ENCODE results near the gene SLC1A4. TPM values are rescaled to one million over a fixed set of nuclear protein-coding genes. Genes with fewer than 3 reads are reported as not detected.

The SLC1A4 gene
- total RNA-seq, 6 experiments from 2014 or later, result 7.2 to 21.7 (median 12.4) TPM

DNA sequence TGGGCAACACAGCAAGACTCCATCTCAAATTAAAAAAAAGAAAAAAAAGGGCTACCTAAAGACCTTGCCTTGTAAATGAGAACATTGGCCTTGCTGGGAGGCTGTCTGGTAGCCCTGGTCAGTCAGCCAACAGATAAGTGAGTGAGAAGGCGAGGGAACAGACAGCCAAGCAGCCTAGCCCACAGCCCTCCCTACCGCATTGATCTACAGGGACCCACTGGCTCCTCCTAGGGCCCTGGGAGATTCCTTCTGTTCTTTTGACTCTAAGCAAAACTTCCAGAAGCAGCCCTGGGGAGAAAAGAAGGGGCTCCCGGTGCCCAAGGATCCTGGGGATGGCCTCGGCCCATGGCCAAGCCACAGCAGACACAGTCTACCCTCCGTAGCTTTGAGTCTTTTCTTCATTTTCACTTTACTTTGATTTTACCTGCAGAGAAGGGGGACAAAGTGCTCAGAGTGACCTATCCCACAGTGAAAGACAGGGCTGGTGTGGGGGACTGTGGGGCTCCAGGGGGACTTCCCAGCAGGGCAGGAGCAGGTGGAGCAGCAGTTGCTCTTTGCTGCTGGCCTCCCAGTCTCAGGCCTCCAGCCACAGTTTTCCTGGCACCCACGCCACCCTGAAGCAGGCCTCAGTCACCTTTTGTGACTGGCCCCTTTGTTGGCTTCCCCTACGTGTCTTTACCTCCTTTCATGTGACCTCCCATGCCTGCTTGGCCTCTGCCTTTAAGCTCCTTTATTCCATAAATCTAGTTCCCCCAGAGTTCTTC, 72.1 kb downstream of the SLC1A4 start:
- 100% methylated on average over 4 of the region's 7 CpGs for WGBS (ENCODE audit: insufficient coverage, low coverage, low lambda C conversion rate, missing lambda C conversion rate)
- no peak for ATAC-seq
- Histone ChIP-seq H3K27ac (no peak overlapping the region), H3K9me3 (no peaks in the 10 kb centered on the region), H3K27me3 (no peaks in the 10 kb centered on the region), H3K4me3 (no peak overlapping the region), H3K36me3 (no peaks in the 10 kb centered on the region), H3K4me1 (peaks cover 0 to 28% (median 11%) of the 10 kb centered on the region in 4 donors)
- intact Hi-C loops (cut with DNase I), result no loop called here
- TF ChIP-seq, protein P1, sequence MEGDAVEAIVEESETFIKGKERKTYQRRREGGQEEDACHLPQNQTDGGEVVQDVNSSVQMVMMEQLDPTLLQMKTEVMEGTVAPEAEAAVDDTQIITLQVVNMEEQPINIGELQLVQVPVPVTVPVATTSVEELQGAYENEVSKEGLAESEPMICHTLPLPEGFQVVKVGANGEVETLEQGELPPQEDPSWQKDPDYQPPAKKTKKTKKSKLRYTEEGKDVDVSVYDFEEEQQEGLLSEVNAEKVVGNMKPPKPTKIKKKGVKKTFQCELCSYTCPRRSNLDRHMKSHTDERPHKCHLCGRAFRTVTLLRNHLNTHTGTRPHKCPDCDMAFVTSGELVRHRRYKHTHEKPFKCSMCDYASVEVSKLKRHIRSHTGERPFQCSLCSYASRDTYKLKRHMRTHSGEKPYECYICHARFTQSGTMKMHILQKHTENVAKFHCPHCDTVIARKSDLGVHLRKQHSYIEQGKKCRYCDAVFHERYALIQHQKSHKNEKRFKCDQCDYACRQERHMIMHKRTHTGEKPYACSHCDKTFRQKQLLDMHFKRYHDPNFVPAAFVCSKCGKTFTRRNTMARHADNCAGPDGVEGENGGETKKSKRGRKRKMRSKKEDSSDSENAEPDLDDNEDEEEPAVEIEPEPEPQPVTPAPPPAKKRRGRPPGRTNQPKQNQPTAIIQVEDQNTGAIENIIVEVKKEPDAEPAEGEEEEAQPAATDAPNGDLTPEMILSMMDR (IDR thresholded peaks at IDR 0.05), result no peak
- TF ChIP-seq POLR2A (IDR thresholded peaks at IDR 0.05), result no peak
- DNase-seq, result peak in 1 of 3 donors; percentile 23

- no CpG with 5 or more reads among the region's 8 CpGs for WGBS (ENCODE audit: insufficient coverage, low coverage, low lambda C conversion rate, missing lambda C conversion rate)
- no peak overlapping the region for H3K27ac ChIP-seq
- no peaks in the 10 kb centered on the region for H3K36me3 ChIP-seq
- peak in 1 of 3 donors; percentile 33 for DNase-seq
- no peaks in the 10 kb centered on the region for H3K9me3 ChIP-seq
- no peak for ATAC-seq
- peaks cover 0 to 27% (median 11%) of the 10 kb centered on the region in 4 donors for H3K4me1 ChIP-seq
- TF ChIP-seq, protein P1 (IDR thresholded peaks at IDR 0.05), result no peak
- no peak for TF ChIP-seq POLR2A (IDR thresholded peaks at IDR 0.05)
- H3K4me3 ChIP-seq, result no peak overlapping the region
- no peaks in the 10 kb centered on the region for H3K27me3 ChIP-seq
- intact Hi-C loops (cut with DNase I), result no loop called here
Observed at GRCh38 chr2:65061910-65062339, 72.7 kb downstream of the SLC1A4 start.

- intact Hi-C loops (cut with DNase I), result no loop called here
- Histone ChIP-seq H3K27ac (no peak overlapping the region), H3K36me3 (no peaks in the 10 kb centered on the region), H3K4me1 (peaks cover 0 to 17% (median 7%) of the 10 kb centered on the region in 4 donors), H3K4me3 (no peak overlapping the region), H3K9me3 (no peaks in the 10 kb centered on the region), H3K27me3 (no peaks in the 10 kb centered on the region)
- DNase-seq (no peak), ATAC-seq (no peak)
- no peak for TF ChIP-seq POLR2A (IDR thresholded peaks at IDR 0.05)
- TF ChIP-seq, protein P1 (IDR thresholded peaks at IDR 0.05), result no peak
- WGBS (ENCODE audit: insufficient coverage, low coverage, low lambda C conversion rate, missing lambda C conversion rate), result 71% methylated on average over 8 of the region's 13 CpGs
Observed at GRCh38 chr2:65062843-65063825, 73.9 kb downstream of the SLC1A4 start.

DNA sequence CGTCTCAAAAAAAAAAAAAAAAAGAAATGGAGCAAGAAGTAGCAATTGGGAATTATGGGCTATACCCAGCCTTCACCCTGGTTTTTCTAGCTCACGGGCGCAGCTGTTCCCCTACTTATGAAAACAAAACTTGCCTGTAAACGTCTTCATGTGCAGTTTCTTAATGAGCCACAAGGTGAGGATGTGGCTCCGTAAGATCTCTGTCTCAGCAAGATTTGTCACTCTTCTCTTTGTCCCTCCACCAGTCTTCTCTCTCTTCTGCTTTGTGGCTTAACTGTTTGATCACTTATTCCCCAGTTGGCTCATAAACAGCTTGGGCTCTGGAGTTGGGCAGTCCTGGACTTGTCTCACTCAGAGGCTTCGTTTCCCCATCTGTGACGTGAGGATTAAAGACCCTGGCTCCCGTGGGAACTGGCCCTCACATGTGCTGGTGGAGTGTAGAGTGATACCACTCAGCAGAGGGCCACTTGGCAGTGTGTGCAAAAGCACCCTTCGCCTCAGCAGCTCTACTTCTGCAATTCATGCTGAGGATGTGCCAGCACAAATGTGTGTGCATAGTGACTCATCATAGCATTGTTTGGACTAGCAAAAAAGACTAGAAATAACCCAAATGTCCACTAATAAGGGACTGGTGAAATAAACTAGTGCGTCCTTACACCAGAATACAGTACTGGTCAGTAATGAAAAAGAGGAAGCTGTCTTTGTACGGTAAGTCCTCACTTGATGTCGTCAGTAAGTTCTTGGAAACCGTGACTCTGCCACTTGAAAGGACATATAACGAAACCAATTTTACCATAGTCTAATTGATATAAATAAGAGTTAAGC, 75.7 kb downstream of the SLC1A4 start:
- peak; percentile 86 to 89 (median 88) for ATAC-seq
- WGBS (ENCODE audit: insufficient coverage, low coverage, low lambda C conversion rate, missing lambda C conversion rate), result 34% methylated on average over 14 of the region's 14 CpGs
- intact Hi-C loops (cut with DNase I), result no loop called here
- H3K4me1 ChIP-seq, result peaks cover 0 to 22% (median 7%) of the 10 kb centered on the region in 4 donors
- no peaks in the 10 kb centered on the region for H3K36me3 ChIP-seq
- peak overlapping the region; percentile 16 to 52 (median 41) for H3K27ac ChIP-seq
- H3K4me3 ChIP-seq, result no peak overlapping the region
- TF ChIP-seq POLR2A (IDR thresholded peaks at IDR 0.05), result no peak
- TF ChIP-seq, protein P1 (IDR thresholded peaks at IDR 0.05), result peak; percentile 51 to 61 (median 54)
- peak in 1 of 3 donors; percentile 66 for DNase-seq
- H3K27me3 ChIP-seq, result no peaks in the 10 kb centered on the region
- no peaks in the 10 kb centered on the region for H3K9me3 ChIP-seq
